Measurements from ENCODE around the gene FAM181B.
"Not testable (repeated sequence)": the region's sequence is repeated elsewhere in the genome, so short reads cannot be mapped to it uniquely, and the experiment has no call there.

Gene FAM181B

DNA sequence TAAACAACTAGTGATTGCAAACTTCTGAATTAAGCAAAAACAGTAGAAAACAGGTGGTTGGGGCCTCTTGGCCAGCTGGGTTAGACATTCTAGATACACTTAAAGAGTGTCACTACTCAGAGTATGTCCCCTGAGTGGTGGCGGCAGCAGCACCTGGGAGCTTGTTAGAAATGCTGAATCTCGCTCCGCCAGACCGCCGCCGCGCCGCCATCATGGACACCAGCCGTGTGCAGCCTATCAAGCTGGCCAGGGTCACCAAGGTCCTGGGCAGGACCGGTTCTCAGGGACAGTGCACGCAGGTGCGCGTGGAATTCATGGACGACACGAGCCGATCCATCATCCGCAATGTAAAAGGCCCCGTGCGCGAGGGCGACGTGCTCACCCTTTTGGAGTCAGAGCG lies 44.3 kb downstream of the FAM181B start:
- H3K27me3 ChIP-seq (ENCODE audit: insufficient read depth, low read length, poor library complexity); H3K9ac ChIP-seq (ENCODE audit: low read length); H3K36me3 ChIP-seq (ENCODE audit: control insufficient read depth, insufficient read depth, low read length); H3K4me2 ChIP-seq (ENCODE audit: low read length); H4K8ac ChIP-seq (ENCODE audit: low read depth, low read length); H2BK5ac ChIP-seq (ENCODE audit: low read length); H3K56ac ChIP-seq (ENCODE audit: low read length); H3K4ac ChIP-seq (ENCODE audit: low read depth, low read length); H4K5ac ChIP-seq (ENCODE audit: low read length); H3K27ac ChIP-seq (ENCODE audit: low read depth, low read length); H3K4me3 ChIP-seq (ENCODE audit: low read length); H2BK15ac ChIP-seq (replicated peaks; ENCODE audit: low read depth); DNase-seq; H3K23ac ChIP-seq (ENCODE audit: low read length); H3K79me1 ChIP-seq (ENCODE audit: low read length); H3K79me2 ChIP-seq (ENCODE audit: control insufficient read depth, insufficient read depth, low read length); H2BK120ac ChIP-seq (ENCODE audit: low read depth, low read length); H2AK5ac ChIP-seq (ENCODE audit: low read length); H3K18ac ChIP-seq (ENCODE audit: low read length): not testable (repeated sequence)
- WGBS (ENCODE audit: extremely low coverage, insufficient coverage, low lambda C conversion rate), result no CpG with 5 or more reads among the region's 23 CpGs
- H3K4me1 ChIP-seq (ENCODE audit: control insufficient read depth, low read depth, low read length), result peaks cover 13% of the 10 kb centered on the region

DNA sequence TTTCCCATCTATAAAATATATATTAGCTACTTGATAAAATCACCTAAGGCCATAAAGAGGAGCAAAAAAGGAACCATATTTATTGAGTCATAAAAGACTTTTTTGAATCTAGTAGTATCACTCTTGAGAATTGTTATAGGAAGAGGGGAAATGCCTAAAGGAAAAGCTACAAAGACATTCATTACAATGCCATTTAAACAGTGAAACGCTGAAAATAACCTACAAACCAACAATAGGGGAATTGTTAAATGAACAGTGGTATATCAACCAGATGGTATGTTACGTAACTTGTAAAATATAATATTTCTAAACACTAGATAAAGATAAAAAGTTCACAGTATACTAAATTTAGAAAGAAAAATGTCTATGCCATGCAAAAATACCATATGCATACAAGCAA lies 47.5 kb downstream of the FAM181B start:
- Histone ChIP-seq H3K18ac (ENCODE audit: low read length) (no peak overlapping the region), H3K27ac (ENCODE audit: low read depth, low read length) (no peak overlapping the region), H2AK5ac (ENCODE audit: low read length) (no peak overlapping the region), H2BK5ac (ENCODE audit: low read length) (no peak overlapping the region), H3K23ac (ENCODE audit: low read length) (no peak overlapping the region), H3K9ac (ENCODE audit: low read length) (no peak overlapping the region), H3K4me2 (ENCODE audit: low read length) (no peak overlapping the region), H4K5ac (ENCODE audit: low read length) (no peak overlapping the region), H3K27me3 (ENCODE audit: insufficient read depth, low read length, poor library complexity) (no peaks in the 10 kb centered on the region), H3K79me1 (ENCODE audit: low read length) (no peaks in the 10 kb centered on the region), H3K4me3 (ENCODE audit: low read length) (no peak overlapping the region), H3K4me1 (ENCODE audit: control insufficient read depth, low read depth, low read length) (no peaks in the 10 kb centered on the region), H3K4ac (ENCODE audit: low read depth, low read length) (no peak overlapping the region), H4K8ac (ENCODE audit: low read depth, low read length) (no peak overlapping the region), H3K79me2 (ENCODE audit: control insufficient read depth, insufficient read depth, low read length) (no peaks in the 10 kb centered on the region), H3K56ac (ENCODE audit: low read length) (no peak overlapping the region), H3K36me3 (ENCODE audit: control insufficient read depth, insufficient read depth, low read length) (no peaks in the 10 kb centered on the region), H2BK120ac (ENCODE audit: low read depth, low read length) (no peak overlapping the region), H2BK15ac (replicated peaks; ENCODE audit: low read depth) (no peak overlapping the region)
- WGBS (ENCODE audit: extremely low coverage, insufficient coverage, low lambda C conversion rate), result no CpG with 5 or more reads among the region's 2 CpGs
- DNase-seq, result no peak

DNA sequence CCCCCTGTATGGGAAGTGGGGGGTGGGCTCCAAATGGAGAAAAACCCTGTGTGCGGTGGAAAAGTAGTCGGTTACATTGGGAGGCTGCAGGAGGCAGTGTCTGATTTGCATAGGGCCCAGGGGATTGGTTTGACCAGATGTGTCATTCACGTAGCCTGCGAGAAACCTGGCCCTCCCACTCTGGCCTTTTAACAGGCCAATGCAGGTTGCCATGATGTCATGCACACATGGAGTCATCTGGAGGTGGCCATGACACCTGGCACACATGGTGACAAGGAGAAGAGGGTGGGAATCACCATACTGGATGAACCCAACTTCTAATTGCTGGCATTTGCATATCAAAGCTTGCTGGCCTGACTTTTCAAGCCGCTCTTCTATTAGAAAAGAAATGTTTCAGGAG lies 50.6 kb downstream of the FAM181B start:
- no peak overlapping the region for H3K4ac ChIP-seq (ENCODE audit: low read depth, low read length)
- no peak overlapping the region for H4K5ac ChIP-seq (ENCODE audit: low read length)
- no peak overlapping the region for H3K9ac ChIP-seq (ENCODE audit: low read length)
- no peaks in the 10 kb centered on the region for H3K27me3 ChIP-seq (ENCODE audit: insufficient read depth, low read length, poor library complexity)
- WGBS (ENCODE audit: extremely low coverage, insufficient coverage, low lambda C conversion rate), result no CpG with 5 or more reads among the region's 5 CpGs
- H3K4me2 ChIP-seq (ENCODE audit: low read length), result no peak overlapping the region
- no peak overlapping the region for H3K18ac ChIP-seq (ENCODE audit: low read length)
- H3K27ac ChIP-seq (ENCODE audit: low read depth, low read length), result no peak overlapping the region
- no peak overlapping the region for H2BK120ac ChIP-seq (ENCODE audit: low read depth, low read length)
- no peak overlapping the region for H2BK5ac ChIP-seq (ENCODE audit: low read length)
- no peak overlapping the region for H2AK5ac ChIP-seq (ENCODE audit: low read length)
- no peaks in the 10 kb centered on the region for H3K4me1 ChIP-seq (ENCODE audit: control insufficient read depth, low read depth, low read length)
- no peaks in the 10 kb centered on the region for H3K79me2 ChIP-seq (ENCODE audit: control insufficient read depth, insufficient read depth, low read length)
- DNase-seq, result peak; percentile 79
- no peak overlapping the region for H3K56ac ChIP-seq (ENCODE audit: low read length)
- H3K79me1 ChIP-seq (ENCODE audit: low read length), result no peaks in the 10 kb centered on the region
- no peak overlapping the region for H4K8ac ChIP-seq (ENCODE audit: low read depth, low read length)
- H3K4me3 ChIP-seq (ENCODE audit: low read length), result no peak overlapping the region
- no peak overlapping the region for H2BK15ac ChIP-seq (replicated peaks; ENCODE audit: low read depth)
- H3K36me3 ChIP-seq (ENCODE audit: control insufficient read depth, insufficient read depth, low read length), result no peaks in the 10 kb centered on the region
- no peak overlapping the region for H3K23ac ChIP-seq (ENCODE audit: low read length)

DNA sequence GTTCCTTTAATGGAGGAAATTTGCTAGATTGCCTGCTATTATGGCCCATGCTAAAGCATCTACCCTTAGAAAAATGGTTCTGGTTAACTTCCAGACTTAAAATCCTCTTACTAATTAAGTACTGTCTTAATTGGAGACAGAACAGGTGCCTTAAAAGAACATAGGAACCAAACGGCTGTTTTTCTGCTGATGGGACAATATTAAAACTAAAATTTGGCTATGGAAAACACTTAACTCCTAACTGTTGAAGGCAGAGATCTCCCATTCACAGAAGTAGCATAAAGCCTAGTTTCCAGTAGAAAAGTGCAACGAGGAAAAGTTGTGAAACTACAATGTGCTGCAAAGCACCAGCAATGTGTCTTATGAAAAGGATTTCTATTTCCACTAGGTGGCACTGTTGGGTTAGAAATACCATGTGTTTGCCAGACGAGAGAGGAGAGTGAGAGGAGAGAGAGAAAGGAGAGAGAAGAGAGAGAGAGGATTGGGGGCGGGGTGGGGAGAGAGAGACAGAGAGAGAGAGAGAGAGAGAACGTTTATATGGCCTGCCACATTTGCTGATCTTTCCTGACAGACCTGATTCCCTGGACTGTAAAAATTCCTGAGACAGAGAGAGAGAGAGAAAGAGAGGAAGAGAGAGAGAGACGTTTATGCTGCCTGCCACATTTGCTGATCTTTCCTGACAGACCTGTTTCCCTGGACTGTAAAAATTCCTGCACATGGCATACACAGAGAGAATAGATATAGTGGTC lies 51.5 kb downstream of the FAM181B start:
- H3K27me3 ChIP-seq (ENCODE audit: insufficient read depth, low read length, poor library complexity), result no peaks in the 10 kb centered on the region
- no peaks in the 10 kb centered on the region for H3K79me2 ChIP-seq (ENCODE audit: control insufficient read depth, insufficient read depth, low read length)
- no peak overlapping the region for H2BK15ac ChIP-seq (replicated peaks; ENCODE audit: low read depth)
- no peaks in the 10 kb centered on the region for H3K79me1 ChIP-seq (ENCODE audit: low read length)
- no peak overlapping the region for H4K5ac ChIP-seq (ENCODE audit: low read length)
- no peak overlapping the region for H2BK5ac ChIP-seq (ENCODE audit: low read length)
- DNase-seq, result peak; percentile 88
- no peak overlapping the region for H3K4ac ChIP-seq (ENCODE audit: low read depth, low read length)
- H3K9ac ChIP-seq (ENCODE audit: low read length), result no peak overlapping the region
- no peak overlapping the region for H3K18ac ChIP-seq (ENCODE audit: low read length)
- no peaks in the 10 kb centered on the region for H3K4me1 ChIP-seq (ENCODE audit: control insufficient read depth, low read depth, low read length)
- H3K4me2 ChIP-seq (ENCODE audit: low read length), result no peak overlapping the region
- H4K8ac ChIP-seq (ENCODE audit: low read depth, low read length), result no peak overlapping the region
- no peaks in the 10 kb centered on the region for H3K36me3 ChIP-seq (ENCODE audit: control insufficient read depth, insufficient read depth, low read length)
- no peak overlapping the region for H3K4me3 ChIP-seq (ENCODE audit: low read length)
- no CpG with 5 or more reads among the region's 6 CpGs for WGBS (ENCODE audit: extremely low coverage, insufficient coverage, low lambda C conversion rate)
- H3K27ac ChIP-seq (ENCODE audit: low read depth, low read length), result no peak overlapping the region
- H2AK5ac ChIP-seq (ENCODE audit: low read length), result no peak overlapping the region
- H3K23ac ChIP-seq (ENCODE audit: low read length), result no peak overlapping the region
- H3K56ac ChIP-seq (ENCODE audit: low read length), result peak overlapping the region; percentile 22
- no peak overlapping the region for H2BK120ac ChIP-seq (ENCODE audit: low read depth, low read length)

DNA sequence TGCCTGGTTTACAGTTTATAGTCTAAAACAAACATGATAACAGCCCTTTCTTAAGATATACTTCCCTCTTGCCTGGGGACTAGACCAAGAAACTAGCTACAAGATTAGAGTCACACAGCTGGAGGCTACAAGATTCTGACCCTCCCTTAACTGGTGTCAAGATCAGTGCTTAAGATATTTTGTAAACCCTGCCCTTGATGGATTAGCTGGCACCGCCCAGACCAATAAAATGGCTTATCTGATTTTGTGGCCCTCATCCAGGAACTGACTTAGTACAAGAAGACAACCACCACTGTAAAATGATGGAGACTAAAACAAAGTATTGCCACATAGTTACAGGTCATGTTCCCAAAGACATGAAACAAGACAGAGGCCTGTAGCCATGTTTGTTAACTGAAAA lies 53.4 kb downstream of the FAM181B start:
- H2BK15ac ChIP-seq (replicated peaks; ENCODE audit: low read depth), result no peak overlapping the region
- H3K79me2 ChIP-seq (ENCODE audit: control insufficient read depth, insufficient read depth, low read length), result no peaks in the 10 kb centered on the region
- no peak overlapping the region for H2BK5ac ChIP-seq (ENCODE audit: low read length)
- H3K23ac ChIP-seq (ENCODE audit: low read length), result no peak overlapping the region
- no peak overlapping the region for H3K9ac ChIP-seq (ENCODE audit: low read length)
- H2BK120ac ChIP-seq (ENCODE audit: low read depth, low read length), result no peak overlapping the region
- no peak overlapping the region for H3K18ac ChIP-seq (ENCODE audit: low read length)
- H4K8ac ChIP-seq (ENCODE audit: low read depth, low read length), result no peak overlapping the region
- H3K27ac ChIP-seq (ENCODE audit: low read depth, low read length), result no peak overlapping the region
- no peak overlapping the region for H4K5ac ChIP-seq (ENCODE audit: low read length)
- no peaks in the 10 kb centered on the region for H3K79me1 ChIP-seq (ENCODE audit: low read length)
- no peaks in the 10 kb centered on the region for H3K27me3 ChIP-seq (ENCODE audit: insufficient read depth, low read length, poor library complexity)
- no peak overlapping the region for H2AK5ac ChIP-seq (ENCODE audit: low read length)
- no peak overlapping the region for H3K4me2 ChIP-seq (ENCODE audit: low read length)
- no CpG with 5 or more reads among the region's 1 CpG for WGBS (ENCODE audit: extremely low coverage, insufficient coverage, low lambda C conversion rate)
- H3K4me3 ChIP-seq (ENCODE audit: low read length), result no peak overlapping the region
- H3K56ac ChIP-seq (ENCODE audit: low read length), result no peak overlapping the region
- DNase-seq, result peak; percentile 65
- no peaks in the 10 kb centered on the region for H3K4me1 ChIP-seq (ENCODE audit: control insufficient read depth, low read depth, low read length)
- no peaks in the 10 kb centered on the region for H3K36me3 ChIP-seq (ENCODE audit: control insufficient read depth, insufficient read depth, low read length)
- no peak overlapping the region for H3K4ac ChIP-seq (ENCODE audit: low read depth, low read length)
